HepG2 (cell line): ENCODE data around the gene AS3MT. TPM values are rescaled to one million over a fixed set of nuclear protein-coding genes. Genes with fewer than 3 reads are reported as not detected.

Source experiments
- ATAC-seq: fragments of 200-7000 bp; cut with Tn5 transposase; 3 replicates; pipeline ENCODE4 v1.9.1; 2020; ENCODE audit warnings: mild to moderate bottlenecking, moderate library complexity
- BruUV-seq: library from RNA; stranded (reverse); fragments of 400-500 nt; replicated peaks from 2 replicates; lab custom pipeline; 2021; lab: Mats Ljungman, UMichigan
- CTCF ChIA-PET: fragments of 300-600 bp; formaldehyde crosslinking; extraction: SDS; loops from one replicate; lab custom pipeline; 2021; ENCODE audit warnings: low total read pairs, inconsistent platforms, low intra/inter-chr PET ratio; lab: Yijun Ruan, JAX
- POLR2A ChIA-PET: fragments of 350-600 bp; sonication (Branson Sonifier 250); formaldehyde crosslinking; loops from one replicate; lab custom pipeline; 2020; ENCODE audit warnings: antibody characterized with exemption, inconsistent platforms; lab: Yijun Ruan, JAX
- DNase-seq: peaks from one replicate; pipeline ENCODE4 v3.0.0-alpha.2; 2015; ENCODE audit warnings: low spot score
- FAIRE-seq: peaks from 3 replicates; lab custom pipeline; 2011; peaks lifted over from hg19 to GRCh38; lab: Jason Lieb, UNC
- H2AFZ ChIP-seq: one replicate; pipeline ENCODE4 v1.6.1; 2011; ENCODE audit warnings: low read length, inconsistent platforms
- H3K27ac ChIP-seq: fragments of 300-600 bp; 3 replicates; pipeline ENCODE4 v1.8.0; 2011; ENCODE audit warnings: mixed run types, mild to moderate bottlenecking, mixed read lengths, low read length, inconsistent platforms; ENCODE audit not compliant: insufficient read depth; ENCODE audit errors: extremely low read length
- H3K27me3 ChIP-seq, 2 experiments: fragments of 200-600 bp in 1 of 2; 2 replicates in 1 of 2; 3 replicates in 1 of 2; pipeline versions ENCODE4 v1.6.0 to v1.8.0; 2011; ENCODE audit warnings: low read length in 2 of 2, mild to moderate bottlenecking in 2 of 2, moderate library complexity in 2 of 2, inconsistent platforms in 1 of 2; ENCODE audit not compliant: insufficient read depth in 2 of 2, control insufficient read depth in 1 of 2
- H3K36me3 ChIP-seq, 2 experiments: fragments of 200-600 bp in 1 of 2; replicated peaks in 1 of 2; 2 replicates in 1 of 2; 3 replicates in 1 of 2; pipeline versions ENCODE4 v1.5.1 to v1.8.0; 2011; ENCODE audit warnings: low read length in 2 of 2, inconsistent platforms in 1 of 2; ENCODE audit not compliant: insufficient read depth in 2 of 2, control insufficient read depth in 1 of 2
- H3K4me1 ChIP-seq: 2 replicates; pipeline ENCODE4 v1.5.1; 2012; ENCODE audit warnings: low read length, inconsistent platforms; ENCODE audit not compliant: insufficient read depth
- H3K4me2 ChIP-seq: 2 replicates; pipeline ENCODE4 v1.6.0; 2011; ENCODE audit warnings: low read depth, low read length, inconsistent platforms
- H3K4me3 ChIP-seq, 3 experiments: fragments of 200-600 bp in 1 of 3; sonication (generic), shearing (Covaris generic) in 1 of 3; replicated peaks in 1 of 3; 2 replicates each; pipeline ENCODE4 v1.5.1; 2011 to 2016; ENCODE audit warnings: low read length in 3 of 3, inconsistent platforms in 2 of 3, low read depth in 2 of 3, mild to moderate bottlenecking in 2 of 3, control low read depth in 1 of 3, mixed read lengths in 1 of 3; ENCODE audit not compliant: insufficient read depth in 1 of 3
- H3K79me2 ChIP-seq: one replicate; pipeline ENCODE4 v1.6.1; 2011; ENCODE audit warnings: low read length, inconsistent platforms; ENCODE audit not compliant: insufficient read depth
- H3K9ac ChIP-seq: 2 replicates; pipeline ENCODE4 v1.6.0; 2011; ENCODE audit warnings: mild to moderate bottlenecking, low read depth, low read length, inconsistent platforms; ENCODE audit not compliant: insufficient read depth
- H3K9me3 ChIP-seq: 2 replicates; pipeline ENCODE4 v1.5.1; 2012; ENCODE audit warnings: mild to moderate bottlenecking, low read length
- H4K20me1 ChIP-seq: 2 replicates; pipeline ENCODE4 v1.6.0; 2011; ENCODE audit warnings: inconsistent platforms, mild to moderate bottlenecking, low read length, moderate library complexity; ENCODE audit not compliant: insufficient read depth
- ATF2 ChIP-seq: sonication (generic); formaldehyde crosslinking; IDR thresholded peaks from 2 replicates; pipeline ENCODE4 v1.4.0; 2020; ENCODE audit warnings: missing genetic modification reagents
- ATF4 ChIP-seq, 2 experiments: fragments of 450-650 bp in 1 of 2; sonication (generic) in 1 of 2; formaldehyde crosslinking; IDR thresholded peaks; 2 replicates each; pipeline versions ENCODE4 v1.5.0 to v1.8.0; 2020 to 2022; ENCODE audit warnings: mild to moderate bottlenecking in 1 of 2, missing genetic modification reagents in 1 of 2
- CREM ChIP-seq, 2 experiments: sonication (generic) in 1 of 2; formaldehyde crosslinking in 1 of 2; IDR thresholded peaks; 2 replicates each; pipeline versions ENCODE4 v1.4.0 to v1.6.1; 2016 to 2020; ENCODE audit warnings: antibody characterized with exemption in 1 of 2, mild to moderate bottlenecking in 1 of 2, missing genetic modification reagents in 1 of 2
- JARID2 ChIP-seq: sonication (generic); formaldehyde crosslinking; IDR thresholded peaks from 2 replicates; pipeline ENCODE4 v1.8.1; 2023; ENCODE audit warnings: missing genetic modification reagents, inconsistent platforms; ENCODE audit not compliant: insufficient replicate concordance
- KDM1A ChIP-seq: IDR thresholded peaks from 2 replicates; pipeline ENCODE4 v1.6.1; 2016; ENCODE audit warnings: missing compliant biosample characterization
- PRDM15 ChIP-seq: sonication (generic); formaldehyde crosslinking; IDR thresholded peaks from 2 replicates; pipeline ENCODE4 v1.4.0; 2020; ENCODE audit warnings: missing genetic modification reagents
- RCOR2 ChIP-seq: IDR thresholded peaks from 2 replicates; pipeline ENCODE4 v1.6.1; 2016; ENCODE audit warnings: missing biosample characterization, missing genetic modification reagents
- SP1 ChIP-seq, 2 experiments: fragments of 450-650 bp in 1 of 2; sonication (generic) in 1 of 2; formaldehyde crosslinking in 1 of 2; IDR thresholded peaks; 2 replicates each; pipeline versions ENCODE4 v1.4.0 to v1.6.1; 2016 to 2020; ENCODE audit warnings: missing genetic modification reagents in 1 of 2
- ZNF280B ChIP-seq: sonication (generic); formaldehyde crosslinking; IDR thresholded peaks from 2 replicates; pipeline ENCODE4 v1.5.0; 2020; ENCODE audit warnings: missing genetic modification reagents, mild to moderate bottlenecking, borderline replicate concordance
- ZNF362 ChIP-seq: sonication (generic); formaldehyde crosslinking; IDR thresholded peaks from 2 replicates; pipeline ENCODE4 v1.4.0; 2020; ENCODE audit warnings: missing genetic modification reagents, mild to moderate bottlenecking, borderline replicate concordance
- ZNF510 ChIP-seq: sonication (generic); formaldehyde crosslinking; IDR thresholded peaks from 2 replicates; pipeline ENCODE4 v1.4.0; 2020; ENCODE audit warnings: low read depth, mild to moderate bottlenecking, missing genetic modification reagents
- WGBS: methylation state at CpG from one replicate; pipeline ENCODE4 v1.1.6; 2017; ENCODE audit warnings: low lambda C conversion rate; 5-methylcytosine and 5-hydroxymethylcytosine counted together
- in situ Hi-C: cut with HindIII; loops from 2 replicates; pipeline ENCODE4 v1.10.0; 2017; ENCODE audit warnings: low pct_unique_long_range_greater_than_20kb; ENCODE audit not compliant: extremely low pct_ligation_motif_present
- intact Hi-C: fragments of 100-400 bp; cut with micrococcal nuclease; formaldehyde crosslinking; loops from one replicate; pipeline ENCODE4 v1.10.0; 2022; ENCODE audit not compliant: unreplicated experiment
- polyA plus RNA-seq, 8 experiments: library from polyadenylated mRNA; depleted of rRNA in 3 of 8; stranded (reverse) in 7 of 8; unstranded in 1 of 8; fragments of >200 nt; fragmentation: Illumina TruSeq in 4 of 8; extraction: Trizol in 4 of 8; gene quantifications; 2 replicates each; pipeline versions ENCODE4 v1.2.1 to v1.2.3, GENCODE V29; 2011 to 2016; ENCODE audit warnings: low read depth in 4 of 8, missing spikeins in 1 of 8, mixed read lengths in 1 of 8; ENCODE audit not compliant: insufficient read depth in 1 of 8
- total RNA-seq, 5 experiments: library from RNA; depleted of rRNA; stranded (reverse); fragments of >200 nt; fragmentation: Illumina TruSeq; extraction: Trizol; gene quantifications; 2 replicates each; pipeline ENCODE4 v1.2.3, GENCODE V29; 2016; ENCODE audit warnings: low read depth in 1 of 5

The AS3MT gene
- total and polyA plus RNA-seq, 2 of the 13 experiments (the other 11 are each of a cell fraction or from before 2014, with no cell fraction given): 8.7 to 17.4 TPM

GRCh38 chr10:102919992-102920739, 50.9 kb downstream of the AS3MT start:
- no peaks in the 10 kb centered on the region for H3K36me3 ChIP-seq
- peak overlapping the region; percentile 97 to 99 (median 99) for H3K4me3 ChIP-seq
- H3K9me3 ChIP-seq: no peaks in the 10 kb centered on the region
- WGBS: 2% methylated on average over 9 of the region's 9 CpGs
- no peak overlapping the region for H2AFZ ChIP-seq
- H3K27me3 ChIP-seq: no peaks in the 10 kb centered on the region; a peak in 1 of 5 replicates
- POLR2A ChIA-PET: interaction anchor here (1.1 kb wide), 1 partner anchor 68 kb away, joined by 3 read pairs; no protein-coding TSS in a partner anchor
- FAIRE-seq: peak; percentile 47
- ATAC-seq: no peak
- peak overlapping the region; percentile 88 for H3K27ac ChIP-seq
- in situ Hi-C loops (loop anchor here (5.0 to 10.0 kb wide), 3 partner anchors 83 to 325 kb away; partner anchors contain the start of genes CYP17A1 and RPEL1), intact Hi-C loops (loop anchor here (5.0 kb wide), 2 partner anchors 67 to 322 kb away; no protein-coding TSS in a partner anchor)
- peaks cover 23% of the 10 kb centered on the region for H4K20me1 ChIP-seq
- peaks cover 40% of the 10 kb centered on the region for H3K4me1 ChIP-seq
- peaks cover 65% of the 10 kb centered on the region for H3K79me2 ChIP-seq
- peak overlapping the region; percentile 89 for H3K9ac ChIP-seq
- DNase-seq: peak; percentile 34
- peak overlapping the region; percentile 88 for H3K4me2 ChIP-seq
- TSS peak; percentile 44 for BruUV-seq
- CTCF ChIA-PET: no interaction called here
- 0 out of 2 replicates have a peak, but pooled peaks have one; percentile 8 for TF ChIP-seq RCOR2 (CRISPR knock-in tag)
- no peak for TF ChIP-seq ZNF510 (CRISPR knock-in tag)
- TF ChIP-seq CREM (IDR thresholded peaks at IDR 0.05): peak; percentile 29; the same call in 1 of the 2 replicates
- no peak for TF ChIP-seq CREM (CRISPR knock-in tag; IDR thresholded peaks at IDR 0.05)
- no peak for TF ChIP-seq KDM1A (CRISPR knock-in tag)
- TF ChIP-seq ZNF362 (CRISPR knock-in tag): 0 out of 2 replicates have a peak, but pooled peaks have one; percentile 27
- TF ChIP-seq ZNF280B (CRISPR knock-in tag): no peak
- TF ChIP-seq ATF2 (CRISPR knock-in tag): 0 out of 2 replicates have a peak, but pooled peaks have one; percentile 21
- peak; percentile 78 for TF ChIP-seq PRDM15 (CRISPR knock-in tag)
- no peak for TF ChIP-seq JARID2
- 0 out of 4 replicates have a peak, but pooled peaks of 1 of the 2 experiments have one; percentile 18 for TF ChIP-seq ATF4 (CRISPR knock-in tag; IDR thresholded peaks at IDR 0.05)
- TF ChIP-seq SP1 (IDR thresholded peaks at IDR 0.05): no peak
- TF ChIP-seq SP1 (CRISPR knock-in tag; IDR thresholded peaks at IDR 0.05): no peak
